ENCODE results near the gene ADRA2C. TPM values are rescaled to one million over a fixed set of nuclear protein-coding genes. Genes with fewer than 3 reads are reported as not detected.

Gene ADRA2C
- total RNA-seq, 1 experiment from 2014 or later, result not detected

DNA sequence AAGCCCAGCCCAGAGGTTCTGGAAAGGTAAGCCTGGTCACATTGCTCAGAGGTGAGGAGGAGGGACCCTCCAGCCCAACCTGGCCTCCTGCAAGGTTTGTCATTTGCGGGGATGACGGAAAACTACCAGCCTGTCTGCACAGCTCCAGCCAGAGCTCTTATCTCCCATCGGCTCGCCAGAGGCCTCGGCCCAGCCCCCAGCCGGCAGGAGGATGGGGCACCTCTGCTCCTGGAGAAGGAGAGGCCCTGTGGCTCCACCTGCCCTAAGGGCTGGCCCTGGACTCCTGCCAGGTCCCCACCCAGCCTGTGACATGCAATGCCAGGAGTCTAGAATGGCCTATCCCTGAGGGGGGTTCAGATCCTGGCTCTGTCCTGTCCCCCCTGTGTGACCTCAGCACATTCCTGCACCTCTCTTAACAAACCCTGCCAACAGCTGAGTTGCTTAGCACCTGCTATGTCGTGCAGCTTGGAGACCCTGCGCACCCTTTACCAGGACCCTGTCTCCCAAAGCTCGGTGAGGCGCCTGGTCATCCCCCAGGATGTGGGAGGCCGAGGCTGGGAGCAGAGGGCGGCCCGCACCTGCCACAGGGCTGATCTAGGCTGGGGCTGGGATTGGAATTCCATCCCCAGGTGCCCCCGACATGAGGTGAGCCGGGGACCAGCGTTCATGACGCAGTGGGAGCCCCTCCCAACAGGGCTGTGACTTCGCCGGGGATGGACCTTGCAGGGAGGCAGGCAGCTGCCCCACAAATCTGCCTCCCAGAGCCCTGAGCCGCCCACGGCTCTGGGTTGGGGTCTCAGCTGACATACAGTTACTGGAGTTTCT is 14.4 kb downstream of the ADRA2C start:
- peaks cover 3% of the 10 kb centered on the region; the same call in 1 of the 2 replicates for H3K27me3 ChIP-seq (replicated peaks)
- H3K36me3 ChIP-seq, result no peaks in the 10 kb centered on the region
- H3K27ac ChIP-seq, result no peak overlapping the region
- peaks cover 4% of the 10 kb centered on the region for H3K9me3 ChIP-seq (replicated peaks)
- DNase-seq (ENCODE audit: low read depth in 1 of 2, low spot score in 2 of 2), result no peak
- no peaks in the 10 kb centered on the region for H3K4me1 ChIP-seq (replicated peaks)
- H3K4me3 ChIP-seq, result no peak overlapping the region

DNA sequence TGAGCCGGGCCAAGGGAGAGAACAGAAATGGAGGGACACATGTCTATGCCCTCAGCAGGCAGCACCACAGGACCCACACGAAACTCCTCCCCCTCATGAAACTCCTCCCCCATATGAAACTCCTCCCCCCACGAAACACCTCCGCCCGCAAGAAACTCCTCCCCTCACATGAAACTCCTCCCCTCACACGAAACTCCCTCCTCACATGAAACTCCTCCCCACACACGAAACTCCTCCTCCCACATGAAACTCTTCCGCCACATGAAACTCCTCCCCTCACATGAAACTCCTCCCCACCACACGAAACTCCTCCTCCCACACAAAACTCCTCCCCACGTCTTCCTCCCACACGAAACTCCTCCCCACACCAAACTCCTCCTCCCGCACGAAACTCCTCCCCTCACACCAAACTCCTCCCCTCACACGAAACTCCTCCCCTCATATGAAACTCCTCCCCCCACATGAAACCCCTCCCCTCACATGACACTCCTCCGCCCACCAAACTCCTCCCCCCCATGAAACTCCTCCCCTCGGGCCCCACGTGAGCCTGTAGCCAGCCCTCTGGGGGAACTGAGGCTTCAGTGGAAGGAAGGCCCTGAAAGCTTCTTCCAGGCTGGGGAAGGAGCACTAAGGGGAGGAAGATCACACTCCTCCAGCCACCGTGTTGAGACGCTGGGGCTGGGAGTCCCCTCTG is 15.2 kb downstream of the ADRA2C start:
- H3K4me3 ChIP-seq, result no peak overlapping the region
- H3K9me3 ChIP-seq (replicated peaks), result peaks cover 4% of the 10 kb centered on the region
- H3K36me3 ChIP-seq, result no peaks in the 10 kb centered on the region
- peaks cover 3% of the 10 kb centered on the region; the same call in 1 of the 2 replicates for H3K27me3 ChIP-seq (replicated peaks)
- DNase-seq (ENCODE audit: low read depth in 1 of 2, low spot score in 2 of 2), result no peak
- no peak overlapping the region for H3K27ac ChIP-seq
- H3K4me1 ChIP-seq (replicated peaks), result no peaks in the 10 kb centered on the region

- Histone ChIP-seq H3K9me3 (replicated peaks) (peaks cover 4% of the 10 kb centered on the region), H3K27me3 (replicated peaks) (peaks cover 3% of the 10 kb centered on the region; the same call in 1 of the 2 replicates), H3K27ac (no peak overlapping the region), H3K36me3 (no peaks in the 10 kb centered on the region), H3K4me3 (no peak overlapping the region), H3K4me1 (replicated peaks) (no peaks in the 10 kb centered on the region)
- no peak for DNase-seq (ENCODE audit: low read depth in 1 of 2, low spot score in 2 of 2)
Observed at GRCh38 chr4:3781997-3782930, 16.1 kb downstream of the ADRA2C start.

GRCh38 chr4:3783693-3784306 is 17.6 kb downstream of the ADRA2C start:
- H3K27ac ChIP-seq, result no peak overlapping the region
- H3K9me3 ChIP-seq (replicated peaks), result peaks cover 4% of the 10 kb centered on the region
- H3K36me3 ChIP-seq, result no peaks in the 10 kb centered on the region
- no peaks in the 10 kb centered on the region for H3K4me1 ChIP-seq (replicated peaks)
- H3K4me3 ChIP-seq, result no peak overlapping the region
- DNase-seq (ENCODE audit: low read depth in 1 of 2, low spot score in 2 of 2), result no peak
- peaks cover 3% of the 10 kb centered on the region; the same call in 1 of the 2 replicates for H3K27me3 ChIP-seq (replicated peaks)

DNA sequence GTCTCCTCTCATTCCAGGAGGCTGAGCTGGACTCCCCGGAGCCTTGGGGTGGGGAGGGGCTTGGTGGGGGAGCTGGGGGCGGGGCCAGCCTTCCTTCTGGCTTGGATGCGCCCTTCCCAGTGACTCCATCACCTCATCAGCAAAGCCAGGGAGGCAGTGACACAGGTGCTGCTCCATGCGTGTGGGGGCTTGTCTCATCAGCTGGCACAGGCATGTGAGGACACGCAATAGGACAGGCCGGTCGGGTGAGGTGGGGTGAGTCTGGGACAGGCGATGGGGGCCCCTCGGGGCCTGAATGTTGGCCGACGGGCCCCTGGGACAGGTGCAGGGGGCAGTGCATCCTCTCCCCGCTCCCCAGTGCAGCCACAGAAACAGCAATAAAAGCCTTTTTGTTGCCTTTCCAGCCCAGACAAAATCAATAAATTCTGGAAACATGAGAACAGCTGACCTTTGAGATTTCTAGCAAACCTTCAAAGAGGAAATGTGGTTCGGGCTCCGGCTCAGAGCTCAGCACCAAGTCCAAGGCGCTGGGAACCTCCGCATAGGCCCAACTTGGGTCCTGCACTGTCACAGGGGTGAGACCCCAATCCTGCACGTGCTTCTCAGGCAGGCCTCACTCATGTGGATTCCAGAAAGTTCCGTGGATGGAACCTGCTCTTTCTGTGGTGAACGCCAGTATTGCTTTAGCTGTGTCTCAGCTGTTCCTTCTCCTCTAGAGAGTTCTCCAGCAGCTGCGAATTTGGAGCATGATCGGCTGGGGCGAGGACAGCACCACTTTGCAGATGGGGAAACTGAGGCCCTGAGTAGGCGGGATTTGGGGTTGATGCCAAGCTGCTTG is 18.5 kb downstream of the ADRA2C start:
- H3K9me3 ChIP-seq (replicated peaks), result peaks cover 4% of the 10 kb centered on the region
- H3K4me3 ChIP-seq, result no peak overlapping the region
- H3K4me1 ChIP-seq (replicated peaks), result no peaks in the 10 kb centered on the region
- no peak overlapping the region for H3K27ac ChIP-seq
- peaks cover 3% of the 10 kb centered on the region; the same call in 1 of the 2 replicates for H3K27me3 ChIP-seq (replicated peaks)
- no peaks in the 10 kb centered on the region for H3K36me3 ChIP-seq
- DNase-seq (ENCODE audit: low read depth in 1 of 2, low spot score in 2 of 2), result no peak

DNA sequence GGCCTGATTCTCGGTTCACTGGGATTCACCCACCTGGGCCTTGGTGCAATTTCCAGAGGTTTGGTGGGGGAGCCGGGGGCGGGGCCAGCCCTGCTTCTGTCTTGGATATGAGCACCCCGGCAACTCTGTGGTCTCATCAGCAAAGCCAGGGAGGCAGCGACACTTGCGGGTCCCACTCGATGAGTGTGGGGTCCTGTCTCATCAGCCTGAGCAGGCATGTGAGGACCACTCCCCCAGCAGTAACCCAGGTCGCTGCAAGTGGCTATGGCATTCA is 19.0 kb downstream of the ADRA2C start:
- H3K9me3 ChIP-seq (replicated peaks), result peaks cover 4% of the 10 kb centered on the region
- H3K27ac ChIP-seq, result no peak overlapping the region
- peaks cover 3% of the 10 kb centered on the region; the same call in 1 of the 2 replicates for H3K27me3 ChIP-seq (replicated peaks)
- no peaks in the 10 kb centered on the region for H3K4me1 ChIP-seq (replicated peaks)
- H3K36me3 ChIP-seq, result no peaks in the 10 kb centered on the region
- no peak overlapping the region for H3K4me3 ChIP-seq
- no peak for DNase-seq (ENCODE audit: low read depth in 1 of 2, low spot score in 2 of 2)

DNA sequence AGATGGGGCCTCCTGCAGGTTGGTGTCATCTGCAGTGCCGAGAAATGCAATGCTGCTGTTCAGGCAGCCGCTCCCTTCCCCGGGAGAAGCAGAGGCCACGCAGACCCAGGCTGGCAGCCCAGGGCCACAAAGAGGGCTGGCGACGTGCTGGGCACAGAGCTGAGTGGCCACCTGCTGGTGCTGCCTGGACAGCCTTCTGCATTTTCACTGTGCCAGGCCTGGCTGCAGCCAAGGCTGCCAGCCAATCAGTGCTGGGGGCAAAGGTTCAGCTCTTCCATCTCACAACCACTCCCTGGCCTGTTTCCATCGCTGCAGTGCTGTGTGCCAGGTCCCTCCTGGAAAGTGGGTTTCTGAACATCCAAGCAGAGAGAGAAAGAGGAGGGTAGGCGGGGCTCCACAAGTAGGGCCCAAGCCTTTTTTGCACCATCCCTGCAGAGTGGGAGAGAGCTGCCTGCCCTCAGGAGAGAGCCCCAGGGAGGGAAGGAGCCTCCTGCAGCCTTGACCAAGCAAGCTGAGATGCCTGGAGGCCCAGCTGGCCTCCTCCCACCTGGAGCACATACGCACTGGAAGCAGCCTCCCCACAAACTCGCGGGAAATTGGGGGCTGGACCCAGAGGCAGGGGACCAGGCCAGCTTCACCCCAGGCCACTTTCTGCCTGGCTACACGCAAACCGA is 20.1 kb downstream of the ADRA2C start:
- Histone ChIP-seq H3K36me3 (no peaks in the 10 kb centered on the region), H3K9me3 (replicated peaks) (peaks cover 4% of the 10 kb centered on the region; the same call in 1 of the 2 replicates), H3K27me3 (replicated peaks) (peaks cover 3% of the 10 kb centered on the region; the same call in 1 of the 2 replicates), H3K27ac (no peak overlapping the region), H3K4me3 (no peak overlapping the region), H3K4me1 (replicated peaks) (no peaks in the 10 kb centered on the region)
- DNase-seq (ENCODE audit: low read depth in 1 of 2, low spot score in 2 of 2), result no peak

DNA sequence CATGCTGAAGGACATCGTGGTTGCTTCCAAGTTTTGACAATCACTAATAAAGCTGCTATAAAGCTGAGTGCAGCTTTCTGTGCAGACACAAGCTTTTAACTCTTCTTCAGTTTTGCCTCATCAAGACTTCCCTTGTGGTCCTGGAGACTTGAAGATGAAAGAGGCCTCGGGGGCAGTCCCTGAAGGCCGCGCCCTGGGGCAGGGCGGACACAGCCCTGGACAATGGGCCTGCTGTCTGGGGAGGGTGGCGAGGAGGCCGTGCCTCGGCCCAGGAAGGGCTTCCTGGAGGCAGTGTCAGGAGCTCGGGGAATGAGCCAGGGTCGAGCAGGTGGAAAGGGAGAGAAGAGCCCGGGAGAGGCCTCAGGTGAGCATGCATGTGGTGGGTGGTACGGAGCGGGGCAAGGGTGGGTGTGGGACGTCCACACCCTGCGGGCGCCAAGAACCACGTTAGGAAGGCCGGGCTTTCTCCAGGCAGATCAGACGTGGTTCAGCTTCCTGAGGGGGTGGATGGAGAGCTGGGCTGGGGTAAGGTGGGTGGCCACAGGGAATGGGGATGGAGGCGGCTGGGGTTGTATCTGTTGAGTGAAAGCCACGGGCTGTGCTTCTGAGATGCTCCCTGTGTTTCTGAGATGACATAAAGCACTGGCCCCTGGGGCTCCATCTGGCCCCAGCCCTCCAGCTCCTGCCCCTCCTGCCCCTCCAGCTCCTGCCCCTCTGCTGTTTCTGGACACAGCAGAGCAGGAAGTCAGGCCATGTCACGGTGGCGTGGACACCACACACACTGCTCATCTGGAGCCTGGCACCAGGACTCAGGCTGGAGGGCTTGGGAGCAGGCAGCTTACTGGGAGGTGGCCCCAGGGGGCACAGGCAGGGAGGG is 21.5 kb downstream of the ADRA2C start:
- Histone ChIP-seq H3K4me1 (replicated peaks) (no peaks in the 10 kb centered on the region), H3K4me3 (no peak overlapping the region), H3K9me3 (replicated peaks) (no peaks in the 10 kb centered on the region; the same call in 1 of the 2 replicates), H3K27me3 (replicated peaks) (peaks cover 3% of the 10 kb centered on the region; the same call in 1 of the 2 replicates), H3K36me3 (no peaks in the 10 kb centered on the region), H3K27ac (no peak overlapping the region)
- DNase-seq (ENCODE audit: low read depth in 1 of 2, low spot score in 2 of 2), result no peak

GRCh38 chr4:3788366-3788660 is 22.1 kb downstream of the ADRA2C start:
- Histone ChIP-seq H3K4me1 (replicated peaks) (no peaks in the 10 kb centered on the region), H3K4me3 (no peak overlapping the region), H3K36me3 (no peaks in the 10 kb centered on the region), H3K9me3 (replicated peaks) (no peaks in the 10 kb centered on the region; the same call in 1 of the 2 replicates), H3K27ac (no peak overlapping the region), H3K27me3 (replicated peaks) (peaks cover 3% of the 10 kb centered on the region; the same call in 1 of the 2 replicates)
- no peak for DNase-seq (ENCODE audit: low read depth in 1 of 2, low spot score in 2 of 2)

- no peaks in the 10 kb centered on the region; the same call in 1 of the 2 replicates for H3K9me3 ChIP-seq (replicated peaks)
- H3K4me3 ChIP-seq, result no peak overlapping the region
- no peaks in the 10 kb centered on the region for H3K36me3 ChIP-seq
- H3K27me3 ChIP-seq (replicated peaks), result no peaks in the 10 kb centered on the region
- no peaks in the 10 kb centered on the region for H3K4me1 ChIP-seq (replicated peaks)
- no peak overlapping the region for H3K27ac ChIP-seq
- no peak for DNase-seq (ENCODE audit: low read depth in 1 of 2, low spot score in 2 of 2)
Observed at GRCh38 chr4:3789587-3789986, 23.4 kb downstream of the ADRA2C start.

DNA sequence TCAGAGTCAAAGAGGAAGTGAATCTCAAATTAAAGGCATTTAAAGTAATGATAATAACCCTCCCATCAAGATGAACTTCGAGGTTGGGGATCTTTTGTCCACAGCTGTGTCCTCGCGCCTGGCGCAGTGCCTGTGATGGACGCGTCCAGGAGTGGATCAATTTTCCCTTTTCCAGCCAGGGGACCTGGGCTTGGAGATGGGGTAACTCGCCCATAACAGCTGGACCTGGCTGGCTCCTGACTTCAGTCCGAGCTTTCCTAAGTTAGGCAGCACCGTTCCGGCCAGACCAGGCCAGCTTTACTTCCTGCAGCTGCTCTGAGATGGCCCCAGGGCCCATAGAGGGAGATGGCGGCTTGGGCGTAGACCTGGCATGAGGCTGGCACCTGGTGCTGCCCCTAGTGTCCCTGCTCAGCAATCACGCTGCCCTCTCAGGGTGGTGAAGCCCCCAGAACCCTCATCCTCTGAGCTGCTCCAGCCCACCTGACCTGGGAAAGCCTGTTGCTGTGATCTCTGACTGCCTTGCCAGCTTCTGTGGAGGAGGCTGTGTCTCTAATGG is 23.9 kb downstream of the ADRA2C start:
- Histone ChIP-seq H3K9me3 (replicated peaks) (no peaks in the 10 kb centered on the region; the same call in 1 of the 2 replicates), H3K27ac (no peak overlapping the region), H3K36me3 (no peaks in the 10 kb centered on the region), H3K4me1 (replicated peaks) (no peaks in the 10 kb centered on the region), H3K27me3 (replicated peaks) (no peaks in the 10 kb centered on the region), H3K4me3 (no peak overlapping the region)
- DNase-seq (ENCODE audit: low read depth in 1 of 2, low spot score in 2 of 2), result no peak
